Measurements from ENCODE around the gene PRKAR2B.

DNA sequence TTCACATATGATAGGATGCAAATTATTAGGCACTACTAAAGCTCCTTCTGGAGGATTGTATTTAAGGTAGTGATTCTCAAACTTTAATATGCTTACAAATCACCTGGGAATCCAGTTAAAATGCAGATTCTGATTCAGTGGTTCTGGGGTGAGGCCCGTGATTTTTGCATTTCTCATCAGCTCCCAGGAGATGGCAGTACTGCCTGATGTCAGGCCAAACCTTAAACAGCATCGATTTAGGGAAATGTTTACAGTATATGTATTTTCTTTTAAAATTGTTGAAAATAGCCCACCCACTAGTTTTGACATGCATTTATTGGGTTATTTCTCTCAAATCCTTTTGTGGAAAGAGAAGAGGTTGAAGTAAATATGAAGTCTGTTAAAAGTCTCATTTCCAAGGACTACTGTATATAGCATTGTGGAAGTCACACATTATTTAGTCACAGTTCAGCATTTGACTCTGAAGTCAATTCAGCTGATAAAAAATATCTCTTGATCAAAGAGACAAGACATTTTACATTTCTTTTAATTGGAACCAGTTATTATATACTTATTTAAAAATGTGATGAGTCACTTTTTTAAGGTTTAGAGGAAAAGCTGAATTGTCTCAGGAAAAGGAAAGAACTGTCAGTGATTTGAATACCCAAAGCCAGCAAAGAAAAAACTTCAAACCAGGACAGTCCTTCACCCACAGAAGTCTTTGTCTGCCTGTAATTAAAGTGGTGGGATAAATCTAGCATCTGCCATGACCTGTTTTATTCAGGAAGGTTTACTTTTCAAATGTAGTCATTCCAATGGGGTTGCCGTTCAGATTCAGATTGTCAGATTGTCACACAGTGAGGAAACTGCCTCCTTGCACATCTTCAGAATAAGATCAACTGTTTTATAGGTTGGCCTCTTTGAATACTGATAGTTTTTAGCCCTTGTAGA is 103.2 kb downstream of the PRKAR2B start:
- TF ChIP-seq, protein P1, sequence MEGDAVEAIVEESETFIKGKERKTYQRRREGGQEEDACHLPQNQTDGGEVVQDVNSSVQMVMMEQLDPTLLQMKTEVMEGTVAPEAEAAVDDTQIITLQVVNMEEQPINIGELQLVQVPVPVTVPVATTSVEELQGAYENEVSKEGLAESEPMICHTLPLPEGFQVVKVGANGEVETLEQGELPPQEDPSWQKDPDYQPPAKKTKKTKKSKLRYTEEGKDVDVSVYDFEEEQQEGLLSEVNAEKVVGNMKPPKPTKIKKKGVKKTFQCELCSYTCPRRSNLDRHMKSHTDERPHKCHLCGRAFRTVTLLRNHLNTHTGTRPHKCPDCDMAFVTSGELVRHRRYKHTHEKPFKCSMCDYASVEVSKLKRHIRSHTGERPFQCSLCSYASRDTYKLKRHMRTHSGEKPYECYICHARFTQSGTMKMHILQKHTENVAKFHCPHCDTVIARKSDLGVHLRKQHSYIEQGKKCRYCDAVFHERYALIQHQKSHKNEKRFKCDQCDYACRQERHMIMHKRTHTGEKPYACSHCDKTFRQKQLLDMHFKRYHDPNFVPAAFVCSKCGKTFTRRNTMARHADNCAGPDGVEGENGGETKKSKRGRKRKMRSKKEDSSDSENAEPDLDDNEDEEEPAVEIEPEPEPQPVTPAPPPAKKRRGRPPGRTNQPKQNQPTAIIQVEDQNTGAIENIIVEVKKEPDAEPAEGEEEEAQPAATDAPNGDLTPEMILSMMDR (conservative IDR thresholded peaks at IDR 0.05; ENCODE audit: low read depth in 2 of 2): peak; percentile 72 to 80
- TF ChIP-seq POLR2AphosphoS5 (IDR thresholded peaks at IDR 0.05; ENCODE audit: low read depth): no peak

All from GM23338 (cell line).